GM21447 (cell line): ENCODE data around the gene GSE1.

ENCODE experiments used
- ATAC-seq: cut with Tn5 transposase; IDR thresholded peaks from one replicate; pipeline ENCODE4 v1.9.1; 2021; ENCODE audit not compliant: unreplicated experiment

Gene GSE1

GRCh38 chr16:85658504-85659326 is 45.6 kb downstream of the GSE1 start:
- no peak for ATAC-seq

DNA sequence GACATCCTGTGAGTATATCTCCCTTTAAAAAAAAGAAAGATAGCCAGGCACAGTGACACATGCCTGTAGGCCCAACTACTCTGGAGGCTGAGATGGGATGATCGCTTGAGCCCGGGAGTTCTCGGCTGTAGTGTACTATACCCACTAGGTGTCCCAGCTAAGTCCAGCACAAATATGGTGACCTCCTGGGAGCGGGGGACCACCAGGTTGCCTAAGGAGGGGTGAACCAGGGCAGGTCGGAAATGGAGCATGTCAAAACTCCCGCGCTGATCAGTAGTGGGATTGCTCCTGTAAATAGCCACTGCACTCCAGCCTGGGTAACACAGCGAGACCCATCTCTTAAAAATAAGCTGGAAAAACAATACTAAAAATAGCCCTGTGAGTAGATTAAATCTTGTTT is 46.2 kb downstream of the GSE1 start:
- ATAC-seq: no peak

GRCh38 chr16:85659805-85660511 is 46.8 kb downstream of the GSE1 start:
- no peak for ATAC-seq

- ATAC-seq: no peak
These were observed 48.0 kb downstream of the GSE1 start for GRCh38 chr16:85660843-85661739.

DNA sequence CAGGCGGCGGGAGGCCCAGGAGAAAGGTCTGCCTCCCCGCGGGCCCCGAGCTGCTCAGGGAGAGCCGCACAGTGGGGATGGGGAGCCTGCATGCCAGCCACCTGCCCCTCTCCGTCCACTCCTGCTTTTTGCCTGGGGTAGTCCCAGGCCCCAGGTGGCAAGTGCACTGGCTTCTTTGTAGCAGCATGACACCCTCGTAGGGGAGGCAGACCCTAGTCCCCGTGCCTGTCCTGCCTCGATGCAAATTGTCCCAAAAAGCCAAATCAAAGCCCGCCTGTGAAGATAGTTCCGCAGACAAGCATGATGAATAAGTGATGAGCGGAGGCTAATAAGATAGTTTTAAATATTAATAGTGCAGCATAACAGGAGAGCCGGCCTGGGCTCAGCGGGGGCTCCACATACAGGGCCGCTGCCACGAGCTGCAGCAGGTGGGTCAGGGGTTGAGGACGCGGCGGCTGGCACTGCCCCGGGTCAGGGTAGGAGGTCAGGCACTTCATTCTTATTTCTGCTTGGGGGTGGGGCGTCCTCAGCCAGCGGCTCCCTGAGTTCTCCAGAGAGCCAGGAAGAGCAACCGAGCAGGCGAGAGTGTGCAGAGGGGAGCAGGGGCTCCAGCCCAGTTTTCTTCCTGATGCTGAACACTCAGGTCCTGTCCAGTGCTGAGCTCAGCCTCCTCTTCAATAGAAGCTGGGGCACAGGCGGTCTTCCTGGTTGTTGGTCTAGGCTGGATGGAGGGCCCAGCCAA is 48.8 kb downstream of the GSE1 start:
- ATAC-seq: no peak

DNA sequence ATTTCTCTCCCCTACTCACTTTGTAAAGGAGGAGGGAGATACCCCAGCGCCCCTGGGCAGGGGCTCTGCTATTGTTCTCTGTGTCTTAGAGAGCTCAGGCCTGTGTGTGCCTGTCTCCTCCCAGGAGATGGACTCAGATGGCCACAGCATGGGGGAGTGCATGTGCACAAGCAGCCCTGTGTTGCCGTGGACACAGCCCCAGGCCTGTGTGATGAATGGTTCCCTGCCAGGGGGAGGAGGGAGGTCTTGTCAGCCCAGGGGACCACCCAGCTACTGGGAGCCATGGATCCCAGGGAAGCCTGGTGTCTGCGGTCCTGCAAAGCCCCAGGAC is 49.3 kb downstream of the GSE1 start:
- ATAC-seq: no peak

DNA sequence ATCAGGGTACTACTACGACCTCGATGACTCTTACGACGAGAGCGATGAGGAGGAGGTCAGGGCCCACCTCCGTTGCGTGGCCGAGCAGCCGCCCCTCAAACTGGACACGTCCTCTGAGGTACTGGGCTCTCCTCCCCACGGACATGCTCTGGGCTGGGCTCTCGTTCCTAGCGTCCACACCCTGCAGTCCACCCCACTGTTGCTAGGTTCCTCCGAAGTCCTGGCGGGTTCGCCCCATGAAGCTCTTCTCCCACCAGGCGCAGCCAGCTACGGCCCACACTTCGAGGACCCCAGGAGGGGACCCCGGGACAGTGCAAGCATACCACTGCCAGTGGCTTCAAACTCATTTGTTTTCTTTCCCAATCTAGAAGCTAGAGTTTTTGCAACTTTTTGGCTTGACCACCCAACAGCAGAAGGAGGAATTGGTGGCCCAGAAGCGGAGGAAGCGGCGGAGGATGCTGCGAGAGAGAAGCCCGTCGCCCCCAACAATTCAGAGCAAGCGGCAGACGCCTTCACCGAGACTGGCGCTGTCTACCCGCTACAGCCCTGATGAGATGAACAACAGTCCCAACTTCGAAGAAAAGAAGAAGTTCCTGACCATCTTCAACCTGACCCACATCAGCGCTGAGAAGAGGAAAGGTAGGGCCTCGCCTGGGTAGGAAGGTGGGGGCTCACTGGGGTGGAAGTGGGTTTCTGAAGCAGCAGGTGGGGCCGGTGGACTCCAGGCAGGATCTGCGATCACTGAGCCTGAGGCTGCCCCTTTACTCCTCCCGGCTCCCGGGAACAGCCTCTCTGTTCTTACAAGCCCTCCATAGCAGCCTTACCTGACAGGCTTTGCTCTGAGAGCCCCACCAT is 50.1 kb downstream of the GSE1 start:
- ATAC-seq: no peak

DNA sequence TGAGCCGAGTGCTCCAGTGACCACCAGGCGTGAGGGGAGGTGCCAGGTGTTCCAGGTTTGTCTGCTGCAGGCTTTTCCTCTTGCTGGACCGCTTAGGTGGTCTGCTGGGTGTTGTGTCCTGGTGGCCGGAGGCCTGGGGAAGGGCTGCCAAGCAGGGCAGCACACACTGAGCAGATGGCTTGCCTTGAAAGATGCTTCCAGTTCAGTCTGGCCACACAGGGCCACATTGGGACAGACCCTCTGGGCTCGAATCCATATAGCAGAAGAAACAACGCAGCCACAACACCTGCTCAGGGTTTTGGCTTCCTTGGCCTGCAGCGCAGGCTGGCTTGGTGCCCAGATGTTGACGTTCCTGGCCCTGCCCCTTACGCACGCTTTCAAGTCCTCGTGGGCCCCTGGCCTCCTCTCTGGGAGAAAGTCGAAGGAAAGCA is 50.8 kb downstream of the GSE1 start:
- no peak for ATAC-seq

- ATAC-seq: no peak
These were observed 51.7 kb downstream of the GSE1 start for GRCh38 chr16:85664580-85665372.

- no peak for ATAC-seq
These were observed 52.2 kb downstream of the GSE1 start for GRCh38 chr16:85665373-85665740.

DNA sequence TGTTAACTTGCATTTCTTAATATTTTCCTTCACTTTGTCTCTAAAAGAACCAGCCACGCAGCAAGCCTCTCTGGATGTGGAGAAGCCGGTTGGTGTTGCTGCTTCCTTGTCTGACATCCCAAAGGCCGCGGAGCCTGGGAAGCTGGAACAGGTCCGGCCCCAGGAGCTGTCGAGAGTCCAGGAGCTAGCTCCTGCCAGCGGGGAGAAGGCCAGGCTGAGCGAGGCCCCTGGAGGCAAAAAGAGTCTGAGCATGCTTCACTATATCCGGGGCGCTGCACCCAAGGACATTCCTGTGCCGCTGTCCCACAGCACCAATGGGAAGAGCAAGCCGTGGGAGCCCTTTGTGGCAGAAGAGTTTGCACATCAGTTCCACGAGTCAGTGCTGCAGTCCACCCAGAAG is 52.8 kb downstream of the GSE1 start:
- no peak for ATAC-seq

GRCh38 chr16:85667261-85667660 is 54.1 kb downstream of the GSE1 start:
- no peak for ATAC-seq

DNA sequence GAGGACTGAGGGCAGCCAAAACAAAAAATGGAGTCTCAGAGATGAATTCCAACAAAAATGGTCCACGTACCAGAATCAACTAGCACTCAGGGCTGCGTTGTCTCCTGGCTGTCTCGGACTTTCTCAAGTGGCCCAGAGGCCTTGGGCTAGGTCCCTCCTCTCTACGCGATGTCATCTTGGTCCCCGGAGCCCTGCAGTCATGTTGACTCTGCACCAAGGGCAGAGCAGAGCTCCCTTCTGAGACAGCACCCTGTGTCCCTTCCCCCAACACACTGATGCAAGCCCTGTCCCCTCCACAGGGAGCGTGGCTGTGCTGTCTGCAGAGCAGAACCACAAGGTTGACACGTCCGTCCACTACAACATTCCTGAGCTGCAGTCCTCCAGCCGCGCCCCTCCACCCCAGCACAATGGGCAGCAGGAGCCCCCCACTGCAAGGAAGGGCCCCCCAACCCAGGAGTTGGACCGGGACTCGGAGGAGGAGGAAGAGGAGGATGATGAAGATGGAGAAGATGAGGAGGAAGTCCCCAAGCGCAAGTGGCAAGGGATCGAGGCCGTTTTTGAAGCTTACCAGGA is 54.8 kb downstream of the GSE1 start:
- no peak for ATAC-seq

DNA sequence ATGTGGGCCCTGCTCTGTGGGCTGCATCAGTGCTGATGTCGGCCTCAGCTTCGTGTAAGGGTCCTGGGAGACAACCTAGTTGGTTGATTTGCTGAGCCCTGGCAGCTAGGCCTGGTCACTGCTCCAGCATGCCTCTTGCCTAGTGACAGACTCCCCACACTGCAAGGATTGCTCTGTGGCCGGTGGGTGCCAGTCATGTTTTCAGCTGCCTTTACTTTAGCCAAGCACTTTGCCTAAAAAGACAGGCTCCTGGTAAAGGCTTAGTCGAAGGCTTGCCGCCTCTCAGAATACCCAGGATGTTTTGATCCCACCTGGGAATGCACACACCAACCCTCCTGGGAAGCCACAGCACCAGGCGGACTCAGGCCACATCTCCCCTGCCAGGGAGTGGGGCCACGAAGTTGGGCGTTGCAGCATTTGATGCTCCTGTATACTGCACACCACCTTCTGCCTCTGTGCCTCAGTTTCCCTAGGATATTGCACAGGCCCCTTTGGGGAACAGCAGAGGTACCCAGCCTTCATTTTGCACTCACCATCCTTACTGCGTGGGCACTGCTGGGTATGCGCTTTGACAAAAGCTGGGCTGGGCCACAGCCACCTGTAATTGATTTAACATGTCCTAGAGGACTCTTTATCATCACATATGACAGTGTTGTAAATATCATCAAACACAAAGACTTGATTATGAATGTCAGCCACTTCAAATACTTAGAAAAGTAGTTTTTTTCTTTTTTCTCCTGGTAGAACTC is 55.7 kb downstream of the GSE1 start:
- no peak for ATAC-seq

GRCh38 chr16:85670840-85671239 is 57.7 kb downstream of the GSE1 start:
- ATAC-seq: no peak

- no peak for ATAC-seq
These were observed 60.7 kb downstream of the GSE1 start for GRCh38 chr16:85673529-85674417.

DNA sequence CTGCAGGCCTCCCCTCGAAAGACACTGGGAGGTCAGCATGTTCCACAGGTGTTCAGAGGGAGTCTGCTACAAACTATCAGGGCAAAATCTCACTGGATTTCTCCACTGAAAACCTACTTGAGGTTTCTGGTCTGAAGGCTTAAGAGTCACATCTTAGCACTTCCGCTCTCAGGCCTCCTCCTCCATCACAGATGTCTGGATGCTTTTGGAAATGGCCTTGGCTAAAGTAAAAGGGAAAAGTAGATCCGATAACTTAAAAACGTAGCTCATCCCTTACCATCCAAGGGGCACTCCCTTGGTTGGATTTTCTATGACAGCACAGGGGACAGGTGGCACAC is 61.3 kb downstream of the GSE1 start:
- no peak for ATAC-seq
